Panc1 (cell line): Measurements from ENCODE around the gene RPRD1A.

Experiments
- CTCF ChIP-seq: fragments of 450-650 bp; IDR thresholded peaks from 2 replicates; pipeline ENCODE4 v1.5.1; 2017; ENCODE audit warnings: mild to moderate bottlenecking
- POLR2AphosphoS5 ChIP-seq: IDR thresholded peaks from 2 replicates; pipeline ENCODE4 v1.6.1; 2012; ENCODE audit warnings: mild to moderate bottlenecking, low read depth, low read length, moderate library complexity
- SIN3A ChIP-seq: IDR thresholded peaks from 2 replicates; pipeline ENCODE4 v1.6.1; 2012; ENCODE audit warnings: low read depth, mild to moderate bottlenecking, low read length, moderate library complexity, borderline replicate concordance; ENCODE audit not compliant: insufficient read depth
- TCF7L2 ChIP-seq: IDR thresholded peaks from 2 replicates; pipeline ENCODE4 v1.6.1; 2011; ENCODE audit warnings: mild to moderate bottlenecking, low read depth, low read length, inconsistent platforms

DNA sequence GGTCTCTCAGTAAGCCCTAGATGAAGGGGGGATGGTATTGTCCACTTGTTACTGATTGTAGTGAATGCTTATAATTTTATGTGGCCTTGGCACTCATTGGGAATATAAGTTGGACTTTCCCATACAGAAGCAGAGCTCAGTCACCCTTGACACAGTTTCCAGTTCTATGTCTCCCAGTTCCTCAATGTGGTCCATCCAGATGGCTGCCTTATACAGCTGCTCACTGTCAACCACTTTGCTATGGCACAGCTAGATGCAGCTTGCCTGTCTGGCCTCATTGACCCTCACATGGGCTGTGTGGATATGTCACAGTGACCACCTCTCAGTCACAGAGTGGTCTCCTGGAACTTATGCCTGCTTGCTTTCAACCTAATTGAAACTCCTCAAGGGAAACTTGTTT is 40.1 kb upstream of the RPRD1A start:
- TF ChIP-seq CTCF: no peak
- no peak for TF ChIP-seq TCF7L2
- TF ChIP-seq POLR2AphosphoS5: no peak
- no peak for TF ChIP-seq SIN3A
